WI38 (cell line): ENCODE results near the gene CD247.

ENCODE experiments used
- H3K4me3 ChIP-seq: 2 replicates; pipeline ENCODE4 v1.5.1; 2011; ENCODE audit warnings: low read depth, mild to moderate bottlenecking, control low read depth, low read length
- CTCF ChIP-seq: IDR thresholded peaks from 2 replicates; pipeline ENCODE4 v1.5.1; 2012; ENCODE audit warnings: low read depth, mild to moderate bottlenecking, control low read depth, low read length

Gene CD247

DNA sequence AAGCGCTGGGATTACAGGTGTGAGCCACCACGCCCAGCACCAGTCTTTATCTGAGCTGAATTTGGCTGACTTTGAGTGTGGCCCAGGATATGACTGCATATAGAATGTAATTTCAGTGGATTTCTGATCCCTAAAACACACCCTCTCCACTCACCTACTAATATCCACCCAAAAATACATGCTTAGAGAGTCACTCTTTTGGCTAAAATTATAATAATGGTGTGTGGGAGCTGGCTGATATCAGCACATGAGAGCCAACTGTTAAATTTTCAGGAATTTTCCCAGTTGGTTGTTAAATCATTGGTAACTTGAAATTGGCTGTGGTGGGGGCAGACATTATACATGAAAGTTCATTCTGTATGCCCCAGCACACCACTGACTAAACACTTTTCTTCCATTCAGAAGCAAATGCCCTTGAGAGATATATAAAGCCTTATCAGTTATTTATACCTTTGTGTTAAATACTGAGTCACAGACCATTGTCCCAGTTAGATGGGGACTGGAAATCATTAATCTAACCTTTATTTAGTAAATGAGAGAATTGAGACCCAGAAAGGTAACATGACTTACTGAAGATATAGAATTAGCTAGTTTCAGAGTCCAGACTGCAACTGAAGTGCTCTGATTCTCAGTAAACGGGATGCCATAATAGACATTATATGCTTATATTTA lies 9.9 kb upstream of the CD247 start:
- H3K4me3 ChIP-seq = no peak overlapping the region
- no peak for TF ChIP-seq CTCF

DNA sequence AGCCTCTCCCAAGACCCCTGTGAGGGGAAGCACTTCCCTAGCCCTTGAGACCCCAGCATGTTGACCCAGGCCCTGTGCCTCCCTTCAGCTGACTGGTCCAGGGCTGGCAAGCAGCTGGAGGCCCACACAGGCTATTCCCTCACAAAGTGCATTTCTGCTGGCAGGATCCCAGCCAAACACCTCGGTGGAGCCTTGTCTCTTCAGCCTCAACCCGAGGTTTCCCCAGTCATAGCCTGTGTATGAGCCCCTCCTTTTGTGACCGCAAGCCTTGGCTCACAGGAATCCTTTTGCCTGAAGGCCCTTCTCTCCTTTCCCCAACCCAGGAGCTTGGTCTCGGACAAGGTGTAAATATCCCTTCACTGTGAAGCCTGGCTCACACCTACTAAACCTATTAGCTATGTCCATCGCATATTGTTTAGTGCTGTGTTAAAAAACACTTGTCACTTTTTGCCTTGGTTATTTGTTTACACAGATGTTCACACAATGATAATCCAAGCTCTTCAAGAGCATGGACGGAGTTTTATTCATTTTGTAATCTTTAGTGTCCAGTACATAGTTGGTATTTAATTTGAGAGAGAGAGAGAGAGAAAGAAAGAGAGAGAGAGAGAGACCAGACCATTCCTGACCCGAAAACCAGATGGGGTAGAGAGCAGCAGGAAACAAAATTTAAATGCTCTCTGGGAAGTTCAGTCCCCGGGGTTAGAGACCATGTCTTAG lies 8.5 kb upstream of the CD247 start:
- no peak for TF ChIP-seq CTCF
- H3K4me3 ChIP-seq = no peak overlapping the region

GRCh38 chr1:167524651-167525050 lies 6.3 kb upstream of the CD247 start:
- no peak for TF ChIP-seq CTCF
- H3K4me3 ChIP-seq = no peak overlapping the region

- H3K4me3 ChIP-seq = no peak overlapping the region
- no peak for TF ChIP-seq CTCF
These were observed 3.9 kb upstream of the CD247 start for GRCh38 chr1:167522246-167522645.

DNA sequence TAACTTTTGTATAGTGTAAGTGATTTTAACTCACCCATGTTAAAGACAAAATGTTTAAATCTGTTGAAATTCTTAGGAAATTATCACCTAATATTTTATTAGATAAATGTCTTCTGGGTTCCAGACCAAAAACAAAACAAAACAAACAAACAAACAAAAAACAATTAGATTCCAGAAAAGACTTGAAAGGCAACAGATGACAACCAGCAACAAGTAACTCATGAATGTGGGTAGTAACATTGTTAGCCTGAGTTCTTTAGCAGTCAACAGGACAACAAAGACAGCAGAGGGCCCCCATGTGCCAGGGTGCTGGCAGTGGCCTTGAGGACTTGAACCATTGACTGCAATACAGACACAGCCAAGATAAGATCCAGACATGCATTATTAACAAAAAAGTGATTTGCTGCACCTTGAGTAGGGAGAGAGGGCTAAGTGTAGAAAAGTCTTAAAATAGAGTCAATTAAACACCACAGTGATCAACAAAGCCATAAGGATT lies 2.4 kb upstream of the CD247 start:
- H3K4me3 ChIP-seq = no peak overlapping the region
- no peak for TF ChIP-seq CTCF

- H3K4me3 ChIP-seq = no peak overlapping the region
- TF ChIP-seq CTCF = no peak
These were observed 596 bp downstream of the CD247 start for GRCh38 chr1:167517535-167518330.
